Measurements from ENCODE around the gene MT1A. TPM values are rescaled to one million over a fixed set of nuclear protein-coding genes. Genes with fewer than 3 reads are reported as not detected.

The MT1A gene
- total RNA-seq, 6 donors from 2014 or later, result 5.4 to 59.1 (median 13.4) TPM; not detected in 1

DNA sequence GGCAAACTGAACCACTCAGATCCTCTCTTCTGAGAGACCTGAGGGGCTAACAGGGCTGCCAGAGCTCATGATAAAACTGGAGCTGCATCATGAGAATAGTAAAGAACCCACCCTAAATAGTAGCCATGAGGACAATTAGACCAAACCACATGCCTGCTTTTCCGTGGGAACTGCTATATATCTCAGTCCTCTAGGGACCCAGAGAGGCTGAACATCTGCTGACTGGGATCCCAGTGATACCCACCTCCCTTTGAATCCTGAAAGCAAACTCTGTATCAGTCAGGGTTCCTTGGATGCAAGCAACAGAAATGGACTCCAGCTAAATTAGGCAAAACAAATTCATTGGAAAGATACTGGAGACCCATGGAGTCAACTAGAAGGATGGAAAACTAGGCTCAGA lies 50.3 kb downstream of the MT1A start:
- H3K9me3 ChIP-seq, result no peaks in the 10 kb centered on the region
- ATAC-seq (ENCODE audit: low FRiP score in 2 of 2), result no peak
- H3K36me3 ChIP-seq, result no peaks in the 10 kb centered on the region
- H3K4me1 ChIP-seq, result peaks cover under 1 to 1% (median 1%) of the 10 kb centered on the region in 4 donors
- H3K4me3 ChIP-seq, result no peak overlapping the region
- TF ChIP-seq POLR2AphosphoS5 (IDR thresholded peaks at IDR 0.05), result no peak
- no peak for TF ChIP-seq EP300 (IDR thresholded peaks at IDR 0.05)
- no peak for TF ChIP-seq POLR2A (IDR thresholded peaks at IDR 0.05)
- TF ChIP-seq CTCF (IDR thresholded peaks at IDR 0.05), result no peak
- DNase-seq, result no peak
- H3K27ac ChIP-seq, result no peak overlapping the region
- WGBS, 2 donors, result 78 to 83% methylated on average over 1 of the region's 1 CpG
- no peaks in the 10 kb centered on the region for H3K27me3 ChIP-seq

- Histone ChIP-seq H3K4me3 (no peak overlapping the region), H3K9me3 (no peaks in the 10 kb centered on the region), H3K4me1 (no peaks in the 10 kb centered on the region), H3K36me3 (no peaks in the 10 kb centered on the region), H3K27ac (no peak overlapping the region), H3K27me3 (no peaks in the 10 kb centered on the region)
- WGBS, 2 donors, result 64% methylated on average over 3 of the region's 3 CpGs
- TF ChIP-seq POLR2A (IDR thresholded peaks at IDR 0.05), result no peak
- TF ChIP-seq POLR2AphosphoS5 (IDR thresholded peaks at IDR 0.05), result no peak
- TF ChIP-seq EP300 (IDR thresholded peaks at IDR 0.05), result no peak
- TF ChIP-seq CTCF (IDR thresholded peaks at IDR 0.05), result no peak
- DNase-seq, result no peak
- no peak for ATAC-seq (ENCODE audit: low FRiP score in 2 of 2)
These were observed 50.7 kb downstream of the MT1A start for GRCh38 chr16:56689171-56689570.

Other genes starting within 250 kb of the MT1A start
- gene AMFR, start 213.1 kb upstream of the MT1A start, total RNA-seq, result 100 to 1,000 TPM in 3 of 6 donors, 10 to 100 TPM in 3; 67.1 to 344 (median 98.0) TPM
- gene NUDT21, start 187.3 kb upstream of the MT1A start, total RNA-seq, result 10 to 100 TPM; 28.3 to 88.2 (median 51.7) TPM
- gene OGFOD1, start 187.1 kb upstream of the MT1A start, total RNA-seq, result 10 to 100 TPM; 19.8 to 72.3 (median 29.7) TPM
- gene BBS2, start 118.6 kb upstream of the MT1A start, total RNA-seq, result 100 to 1,000 TPM in 1 of 6 donors, 10 to 100 TPM in 5; 27.5 to 188 (median 35.4) TPM
- not detected for gene MT4, start 73.6 kb upstream of the MT1A start, total RNA-seq
- gene MT3, start 49.1 kb upstream of the MT1A start, total RNA-seq, result 1 to 10 TPM in 2 of 6 donors, not detected in 4; 1.4 to 1.5 TPM
- 100 to 1,000 TPM; 137 to 552 (median 338) TPM for gene MT2A, start 30.1 kb upstream of the MT1A start, total RNA-seq
- 100 to 1,000 TPM in 5 of 6 donors, 10 to 100 TPM in 1; 72.3 to 546 (median 187) TPM for gene MT1E, start 12.9 kb upstream of the MT1A start, total RNA-seq
- 100 to 1,000 TPM in 1 of 6 donors, 10 to 100 TPM in 4, 1 to 10 TPM in 1; 8.4 to 194 (median 37.0) TPM for gene MT1M, start 6.0 kb upstream of the MT1A start, total RNA-seq
- gene MT1B, start 13.2 kb downstream of the MT1A start, total RNA-seq, result not detected
- 10 to 100 TPM in 2 of 6 donors, 1 to 10 TPM in 4; 4.7 to 21.0 (median 8.6) TPM for gene MT1F, start 19.3 kb downstream of the MT1A start, total RNA-seq
- 10 to 100 TPM in 4 of 6 donors, 1 to 10 TPM in 1, not detected in 1; 4.5 to 93.0 (median 14.0) TPM for gene MT1G, start 29.4 kb downstream of the MT1A start, total RNA-seq
- gene MT1H, start 31.1 kb downstream of the MT1A start, total RNA-seq, result 1 to 10 TPM in 2 of 6 donors, not detected in 4; 2.9 to 9.3 TPM
- gene MT1X, start 43.8 kb downstream of the MT1A start, total RNA-seq, result 100 to 1,000 TPM in 4 of 6 donors, 10 to 100 TPM in 2; 77.5 to 552 (median 151) TPM
- gene NUP93, start 91.5 kb downstream of the MT1A start, total RNA-seq, result 10 to 100 TPM; 30.9 to 57.3 (median 45.3) TPM
- under 1 TPM in 2 of 6 donors, not detected in 4; 0.06 to 0.61 TPM for gene SLC12A3, start 226.5 kb downstream of the MT1A start, total RNA-seq